Activated CD8-positive, alpha-beta memory T cell treated with anti-CD3 and anti-CD28 coated beads for 36 hours (primary cell): Measurements from ENCODE around the gene FOXD4L3. TPM values are rescaled to one million over a fixed set of nuclear protein-coding genes. Genes with fewer than 3 reads are reported as not detected.
"Not testable (repeated sequence)": the region's sequence is repeated elsewhere in the genome, so short reads cannot be mapped to it uniquely, and the experiment has no call there.

Experiments
- CTCF ChIA-PET: fragments of 350-600 bp; sonication (Branson Sonifier 250); formaldehyde crosslinking; loops from one replicate; lab custom pipeline; 2021; ENCODE audit warnings: antibody characterized with exemption; lab: Charles Lee
- POLR2A ChIA-PET: fragments of 350-600 bp; sonication (Branson Sonifier 250); formaldehyde crosslinking; loops from one replicate; lab custom pipeline; 2021; ENCODE audit warnings: antibody characterized with exemption; lab: Charles Lee
- total RNA-seq, 2 experiments: library from RNA; stranded (reverse); gene quantifications; one replicate each; pipeline ENCODE4 v1.2.3, GENCODE V29; 2021

Gene FOXD4L3
- total RNA-seq, 2 experiments from 2014 or later, result 0.10 TPM; not detected in 1

- POLR2A ChIA-PET, CTCF ChIA-PET: not testable (repeated sequence)
Measured at GRCh38 chr9:68343242-68343641, 40.6 kb downstream of the FOXD4L3 start.

GRCh38 chr9:68343992-68344391 lies 41.3 kb downstream of the FOXD4L3 start:
- CTCF ChIA-PET, POLR2A ChIA-PET: not testable (repeated sequence)

GRCh38 chr9:68351689-68352088 lies 49.0 kb downstream of the FOXD4L3 start:
- CTCF ChIA-PET, POLR2A ChIA-PET: not testable (repeated sequence)

Other genes starting within 250 kb of the FOXD4L3 start
- gene ZNG1C, start 60.9 kb upstream of the FOXD4L3 start, total RNA-seq, result 10 to 100 TPM; 42.1 to 44.6 TPM
- gene PGM5, start 53.7 kb downstream of the FOXD4L3 start, total RNA-seq, result not detected
- gene TMEM252, start 238.0 kb downstream of the FOXD4L3 start, total RNA-seq, result not detected